Left colon (tissue), 2 donors: ENCODE results near the gene DCAF10. TPM values are rescaled to one million over a fixed set of nuclear protein-coding genes. Genes with fewer than 3 reads are reported as not detected.

Source experiments
- ATAC-seq: fragments of 200-7000 bp; cut with Tn5 transposase; one replicate; pipeline ENCODE4 v1.9.1; 2020; ENCODE audit warnings: mild to moderate bottlenecking, moderate library complexity
- DNase-seq, 2 donors: peaks; one replicate each; pipeline ENCODE4 v3.0.0-alpha.2; 2020
- intact Hi-C, 2 donors: fragments of 100-400 bp; cut with DNase I in 1 of 2; cut with micrococcal nuclease in 1 of 2; formaldehyde crosslinking; loops; one replicate each; pipeline versions ENCODE4 v1.11.2 to v1.14.0; 2022; cut with DNase I, micrococcal nuclease
- total RNA-seq, 2 donors: library from RNA; stranded (reverse); fragmentation: NEBNext Ultra II Directional; extraction: Animal tissue kit (Norgen Biotek cat#: 25700); gene quantifications; one replicate each; pipeline ENCODE4 v1.2.1, GENCODE V29; 2021
- donor health status: DM: no; HTN: no; CAD: no.
- donor health status: DM: yes; HTN: yes; CAD: no.

Gene DCAF10
- total RNA-seq, 2 donors from 2014 or later = 21.2 to 26.9 TPM

- ATAC-seq (no peak), DNase-seq (no peak)
- intact Hi-C loops = loop anchor here in 1 of 2 donors (10.0 kb wide), 1 partner anchor 169 kb away; no protein-coding TSS in a partner anchor
Observed at GRCh38 chr9:37915911-37916470, 115.4 kb downstream of the DCAF10 start.

GRCh38 chr9:37916471-37917312 lies 116.1 kb downstream of the DCAF10 start:
- ATAC-seq = no peak
- intact Hi-C loops = loop anchor here in 1 of 2 donors (10.0 kb wide), 1 partner anchor 168 kb away; no protein-coding TSS in a partner anchor
- DNase-seq = no peak

Other genes with a start within 250 kb of the DCAF10 start
- 1 to 10 TPM; 4.0 to 4.4 TPM for gene FBXO10, start 224.4 kb upstream of the DCAF10 start, total RNA-seq
- gene TOMM5, start 208.2 kb upstream of the DCAF10 start, total RNA-seq = 10 to 100 TPM; 49.1 to 58.5 TPM
- gene FRMPD1, start 149.8 kb upstream of the DCAF10 start, total RNA-seq = under 1 TPM in 1 of 2 donors, not detected in 1; 0.06 TPM
- 1 to 10 TPM; 6.6 to 7.2 TPM for gene TRMT10B, start 47.0 kb upstream of the DCAF10 start, total RNA-seq
- gene EXOSC3, start 15.7 kb upstream of the DCAF10 start, total RNA-seq = 10 to 100 TPM; 30.5 to 31.4 TPM
- gene SLC25A51, start 103.3 kb downstream of the DCAF10 start, total RNA-seq = 10 to 100 TPM; 19.8 to 23.4 TPM